DND-41 (cell line): ENCODE measurements around the gene EDN2.

Experiments
- ATAC-seq: fragments of 200-7000 bp; cut with Tn5 transposase; 3 replicates; pipeline ENCODE4 v1.9.1; 2021; ENCODE audit warnings: low read depth; ENCODE audit not compliant: insufficient read depth
- DNase-seq: peaks from one replicate; pipeline ENCODE4 v3.0.0-alpha.2; 2020
- H2AFZ ChIP-seq: 2 replicates; pipeline ENCODE4 v1.6.0; 2012; ENCODE audit warnings: low read depth, low read length
- H3K27ac ChIP-seq: 2 replicates; pipeline ENCODE4 v1.5.1; 2012; ENCODE audit warnings: low read length, inconsistent platforms
- H3K27me3 ChIP-seq: fragments of 200-600 bp; sonication (generic); 2 replicates; pipeline ENCODE4 v1.6.0; 2012; ENCODE audit warnings: low read length, mild to moderate bottlenecking, inconsistent platforms; ENCODE audit not compliant: insufficient read depth, poor library complexity
- H3K36me3 ChIP-seq: 2 replicates; pipeline ENCODE4 v1.5.1; 2012; ENCODE audit warnings: low read length, inconsistent platforms; ENCODE audit not compliant: insufficient read depth
- H3K4me1 ChIP-seq: 2 replicates; pipeline ENCODE4 v1.5.1; 2012; ENCODE audit warnings: mild to moderate bottlenecking, low read length; ENCODE audit not compliant: insufficient read depth
- H3K4me2 ChIP-seq: 2 replicates; pipeline ENCODE4 v1.6.0; 2012; ENCODE audit warnings: mild to moderate bottlenecking, moderate library complexity, low read length, inconsistent platforms; ENCODE audit not compliant: insufficient read depth
- H3K4me3 ChIP-seq, 2 experiments: fragments of 200-600 bp in 1 of 2; shearing (Covaris generic) in 1 of 2; 2 replicates each; pipeline ENCODE4 v1.5.1; 2012 to 2016; ENCODE audit warnings: inconsistent platforms in 2 of 2, low read length in 2 of 2, mild to moderate bottlenecking in 2 of 2, low read depth in 1 of 2, moderate library complexity in 1 of 2
- H3K79me2 ChIP-seq: 2 replicates; pipeline ENCODE4 v1.6.0; 2012; ENCODE audit warnings: low read length, inconsistent platforms; ENCODE audit not compliant: insufficient read depth
- H3K9ac ChIP-seq: 2 replicates; pipeline ENCODE4 v1.6.0; 2012; ENCODE audit warnings: low read depth, mild to moderate bottlenecking, inconsistent platforms, low read length, moderate library complexity
- H3K9me3 ChIP-seq: 2 replicates; pipeline ENCODE4 v1.5.1; 2012; ENCODE audit warnings: low read length, moderate library complexity, mild to moderate bottlenecking, inconsistent platforms; ENCODE audit not compliant: insufficient read depth, severe bottlenecking
- H4K20me1 ChIP-seq: 2 replicates; pipeline ENCODE4 v1.6.0; 2012; ENCODE audit warnings: low read length; ENCODE audit not compliant: insufficient read depth
- EZH2 ChIP-seq: IDR thresholded peaks from 3 replicates; pipeline ENCODE4 v1.6.1; 2012; ENCODE audit warnings: borderline replicate concordance, low read depth, mild to moderate bottlenecking, moderate library complexity, low read length, inconsistent platforms; ENCODE audit not compliant: severe bottlenecking
- TF ChIP-seq, protein P1 (sequence below): IDR thresholded peaks from 2 replicates; pipeline ENCODE4 v1.5.1; 2012; ENCODE audit warnings: borderline replicate concordance, low read length, moderate library complexity, mild to moderate bottlenecking; ENCODE audit not compliant: poor library complexity, severe bottlenecking; ENCODE audit errors: extremely low read depth

EDN2 gene

DNA sequence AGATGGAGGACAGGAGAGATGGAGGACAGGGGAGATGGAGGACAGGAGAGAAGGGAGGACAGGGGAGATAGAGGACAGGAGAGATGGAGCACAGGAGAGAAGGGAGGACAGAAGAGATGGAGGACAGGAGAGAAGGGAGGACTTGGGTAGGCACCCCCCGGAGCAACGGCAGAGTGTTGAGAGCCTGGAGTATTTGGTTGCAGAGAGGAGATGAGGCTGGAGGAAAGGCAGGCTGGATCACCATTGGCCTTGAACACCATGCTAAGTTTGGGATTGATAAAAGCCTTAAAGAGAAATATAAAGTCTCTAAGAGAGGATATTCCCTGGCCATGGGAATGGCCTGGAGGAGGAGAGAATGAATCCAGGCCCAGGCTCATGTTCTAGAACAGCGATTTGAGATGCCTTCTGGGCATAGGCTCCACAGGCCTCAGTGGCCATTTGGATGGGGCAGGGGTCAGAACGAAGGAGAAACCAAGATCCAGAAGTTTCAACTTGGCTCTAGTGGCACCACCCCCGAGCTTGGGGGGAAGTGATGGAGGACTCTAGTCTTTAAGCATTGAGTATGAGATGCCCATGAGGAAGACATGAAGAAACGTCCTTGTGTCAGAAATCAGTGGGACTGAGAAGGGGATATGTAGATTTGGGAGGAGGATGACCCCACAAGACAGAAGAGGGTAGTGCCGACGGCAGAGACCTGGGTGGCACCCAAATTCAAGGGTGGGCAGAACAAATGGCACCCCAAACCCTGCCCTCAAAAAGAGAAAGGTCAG lies 47.9 kb upstream of the EDN2 start:
- Histone ChIP-seq H3K4me1 (no peaks in the 10 kb centered on the region), H4K20me1 (peaks cover 87% of the 10 kb centered on the region), H3K9ac (no peak overlapping the region), H3K79me2 (peaks cover 80% of the 10 kb centered on the region), H3K9me3 (no peaks in the 10 kb centered on the region), H3K4me3 (no peak overlapping the region), H3K27ac (no peak overlapping the region), H3K4me2 (no peak overlapping the region), H3K27me3 (no peaks in the 10 kb centered on the region), H2AFZ (no peak overlapping the region), H3K36me3 (peaks cover 66% of the 10 kb centered on the region)
- DNase-seq (no peak), ATAC-seq (no peak)
- TF ChIP-seq, protein P1, sequence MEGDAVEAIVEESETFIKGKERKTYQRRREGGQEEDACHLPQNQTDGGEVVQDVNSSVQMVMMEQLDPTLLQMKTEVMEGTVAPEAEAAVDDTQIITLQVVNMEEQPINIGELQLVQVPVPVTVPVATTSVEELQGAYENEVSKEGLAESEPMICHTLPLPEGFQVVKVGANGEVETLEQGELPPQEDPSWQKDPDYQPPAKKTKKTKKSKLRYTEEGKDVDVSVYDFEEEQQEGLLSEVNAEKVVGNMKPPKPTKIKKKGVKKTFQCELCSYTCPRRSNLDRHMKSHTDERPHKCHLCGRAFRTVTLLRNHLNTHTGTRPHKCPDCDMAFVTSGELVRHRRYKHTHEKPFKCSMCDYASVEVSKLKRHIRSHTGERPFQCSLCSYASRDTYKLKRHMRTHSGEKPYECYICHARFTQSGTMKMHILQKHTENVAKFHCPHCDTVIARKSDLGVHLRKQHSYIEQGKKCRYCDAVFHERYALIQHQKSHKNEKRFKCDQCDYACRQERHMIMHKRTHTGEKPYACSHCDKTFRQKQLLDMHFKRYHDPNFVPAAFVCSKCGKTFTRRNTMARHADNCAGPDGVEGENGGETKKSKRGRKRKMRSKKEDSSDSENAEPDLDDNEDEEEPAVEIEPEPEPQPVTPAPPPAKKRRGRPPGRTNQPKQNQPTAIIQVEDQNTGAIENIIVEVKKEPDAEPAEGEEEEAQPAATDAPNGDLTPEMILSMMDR, result no peak
- TF ChIP-seq EZH2, result no peak

DNA sequence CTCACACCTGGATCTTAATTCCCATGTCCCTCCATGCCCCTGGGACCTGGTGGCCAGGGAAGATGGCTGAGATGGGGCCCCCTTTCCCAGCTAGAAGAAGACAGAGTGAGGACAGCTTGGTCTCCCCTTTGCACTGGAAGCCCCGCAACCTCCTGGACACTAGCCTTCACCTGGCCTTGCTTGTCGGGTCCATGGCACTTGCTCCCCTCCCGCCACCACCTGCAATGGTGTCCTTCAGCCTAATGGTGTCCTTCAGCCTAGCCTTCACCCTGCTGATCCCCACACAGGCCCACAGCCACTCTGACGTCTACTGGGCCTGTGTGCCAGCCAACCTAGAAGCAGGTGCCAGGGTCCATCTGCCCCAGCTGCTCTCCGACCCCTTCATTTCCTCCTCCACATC lies 45.9 kb upstream of the EDN2 start:
- no peak overlapping the region for H2AFZ ChIP-seq
- H3K4me1 ChIP-seq, result no peaks in the 10 kb centered on the region
- H3K36me3 ChIP-seq, result peaks cover 66% of the 10 kb centered on the region
- no peak for DNase-seq
- H3K9me3 ChIP-seq, result no peaks in the 10 kb centered on the region
- H3K27ac ChIP-seq, result no peak overlapping the region
- H4K20me1 ChIP-seq, result peaks cover 89% of the 10 kb centered on the region
- no peak overlapping the region for H3K4me3 ChIP-seq
- TF ChIP-seq EZH2, result no peak
- TF ChIP-seq, protein P1, result no peak
- H3K4me2 ChIP-seq, result no peak overlapping the region
- no peak overlapping the region for H3K9ac ChIP-seq
- no peak for ATAC-seq
- peaks cover 73% of the 10 kb centered on the region for H3K79me2 ChIP-seq
- H3K27me3 ChIP-seq, result no peaks in the 10 kb centered on the region

DNA sequence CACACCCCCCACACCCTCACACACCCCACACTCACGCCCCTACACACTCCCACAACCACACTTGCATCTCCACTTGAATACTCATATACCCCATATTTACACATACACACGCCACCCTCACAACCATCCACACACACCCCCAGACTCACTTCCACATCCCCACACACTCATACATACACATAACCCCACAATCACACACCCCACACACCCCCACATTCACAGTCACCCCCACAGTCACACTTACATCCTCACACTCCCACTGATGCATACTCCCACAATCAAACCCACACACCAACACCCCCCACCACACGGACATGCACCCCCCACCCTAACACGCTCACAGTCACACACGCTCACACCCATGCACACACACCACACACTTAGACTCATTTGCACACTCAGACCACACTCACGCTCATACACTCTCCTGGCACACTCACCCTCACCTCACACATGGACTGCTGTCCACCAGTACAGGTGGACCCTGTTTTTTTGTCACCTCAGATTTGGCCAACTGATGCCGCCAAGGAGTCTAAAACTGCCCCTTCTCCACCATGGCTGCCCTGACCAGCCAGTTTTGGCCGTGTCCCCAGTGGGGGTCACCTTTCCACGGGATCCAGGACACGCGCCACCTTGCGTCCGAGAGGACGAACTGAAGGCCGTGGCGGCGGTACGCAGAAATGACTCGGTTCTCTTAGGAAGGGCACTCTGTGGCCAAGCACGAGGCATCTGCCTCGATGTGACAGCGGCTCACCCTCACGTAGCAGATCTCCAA lies 45.3 kb upstream of the EDN2 start:
- H3K4me2 ChIP-seq, result no peak overlapping the region
- ATAC-seq (no peak), DNase-seq (no peak)
- no peak overlapping the region for H3K27ac ChIP-seq
- H3K9ac ChIP-seq, result no peak overlapping the region
- peaks cover 69% of the 10 kb centered on the region for H3K79me2 ChIP-seq
- H4K20me1 ChIP-seq, result peaks cover 89% of the 10 kb centered on the region
- H3K4me3 ChIP-seq, result no peak overlapping the region
- H3K36me3 ChIP-seq, result peaks cover 66% of the 10 kb centered on the region
- TF ChIP-seq, protein P1, result no peak
- no peak for TF ChIP-seq EZH2
- no peak overlapping the region for H2AFZ ChIP-seq
- no peaks in the 10 kb centered on the region for H3K27me3 ChIP-seq
- no peaks in the 10 kb centered on the region for H3K9me3 ChIP-seq
- no peaks in the 10 kb centered on the region for H3K4me1 ChIP-seq
